CMK (cell line): ENCODE results near the gene PARP1.
A peak's percentile ranks its signal among the peaks of the same experiment; 100 is the strongest.

Experiments used
- DNase-seq: peaks from one replicate; pipeline ENCODE4 v3.0.0-alpha.2; 2010; ENCODE audit warnings: low read depth

PARP1 gene

GRCh38 chr1:226405411-226405988 lies 2.4 kb downstream of the PARP1 start:
- DNase-seq: peak; percentile 53

GRCh38 chr1:226404904-226405222 lies 3.0 kb downstream of the PARP1 start:
- DNase-seq: no peak

- no peak for DNase-seq
Observed at GRCh38 chr1:226404063-226404903, 3.6 kb downstream of the PARP1 start.

- DNase-seq: peak; percentile 54
Observed at GRCh38 chr1:226403201-226404034, 4.5 kb downstream of the PARP1 start.

GRCh38 chr1:226402739-226403165 lies 5.1 kb downstream of the PARP1 start:
- DNase-seq: no peak

- DNase-seq: no peak
Observed at GRCh38 chr1:226401355-226402303, 6.3 kb downstream of the PARP1 start.

GRCh38 chr1:226400519-226401354 lies 7.2 kb downstream of the PARP1 start:
- DNase-seq: no peak

- no peak for DNase-seq
Observed at GRCh38 chr1:226397955-226398636, 9.8 kb downstream of the PARP1 start.

GRCh38 chr1:226397011-226397926 lies 10.6 kb downstream of the PARP1 start:
- no peak for DNase-seq

GRCh38 chr1:226395753-226396152 lies 12.1 kb downstream of the PARP1 start:
- DNase-seq: no peak

- DNase-seq: no peak
Observed at GRCh38 chr1:226394462-226394861, 13.4 kb downstream of the PARP1 start.

GRCh38 chr1:226390681-226391080 lies 17.2 kb downstream of the PARP1 start:
- no peak for DNase-seq

- DNase-seq: no peak
Observed at GRCh38 chr1:226388131-226388530, 19.8 kb downstream of the PARP1 start.

- DNase-seq: no peak
Observed at GRCh38 chr1:226384717-226385116, 23.2 kb downstream of the PARP1 start.

- DNase-seq: no peak
Observed at GRCh38 chr1:226384040-226384439, 23.9 kb downstream of the PARP1 start.

GRCh38 chr1:226382030-226382429 lies 25.9 kb downstream of the PARP1 start:
- no peak for DNase-seq

- DNase-seq: no peak
Observed at GRCh38 chr1:226381226-226381998, 26.5 kb downstream of the PARP1 start.

GRCh38 chr1:226378071-226378470 lies 29.8 kb downstream of the PARP1 start:
- DNase-seq: no peak
